ENCODE measurements around the gene PRAME. TPM values are rescaled to one million over a fixed set of nuclear protein-coding genes. Genes with fewer than 3 reads are reported as not detected.

The PRAME gene
- total and polyA plus RNA-seq, 2 experiments from 2014 or later: not detected

DNA sequence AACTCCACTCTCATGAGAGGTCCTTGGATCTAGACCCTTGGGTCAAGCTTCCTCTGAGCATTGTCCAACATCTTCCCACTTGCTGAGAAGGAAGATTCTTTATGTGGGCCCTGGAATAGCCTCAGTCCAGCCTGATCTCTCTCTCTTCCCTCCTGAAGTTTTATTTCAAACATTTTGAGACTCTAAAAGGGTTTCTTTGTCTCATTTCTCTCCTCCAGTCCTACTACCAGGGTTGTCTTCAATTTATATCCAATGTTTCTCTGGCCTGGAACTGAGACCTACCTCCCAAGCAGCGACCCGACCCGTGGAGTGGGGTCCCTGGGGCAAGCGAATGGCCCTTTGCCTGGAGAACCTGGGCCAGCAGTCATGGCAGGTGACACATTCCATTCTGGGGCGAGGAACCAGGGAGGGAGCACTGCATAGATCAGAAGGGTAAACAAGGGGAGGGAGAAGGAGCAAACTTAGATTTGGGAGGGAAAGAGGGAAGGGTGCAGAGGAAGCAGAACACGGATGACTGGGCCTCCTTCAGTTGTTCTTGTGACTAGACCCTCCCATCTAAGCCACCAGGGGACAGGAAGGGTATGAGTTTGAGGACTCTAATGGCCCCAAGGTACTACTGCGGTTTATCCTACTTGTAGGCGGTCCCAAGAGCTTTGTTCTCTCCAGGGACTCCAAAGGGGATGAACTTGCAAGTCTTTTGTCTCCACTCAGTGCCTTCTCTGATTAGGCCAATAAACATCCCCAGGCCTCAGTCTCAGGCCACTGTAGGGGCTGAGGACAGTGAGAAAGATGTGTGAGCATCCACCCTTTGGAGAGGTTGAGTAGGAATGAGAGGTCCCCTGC is 14.2 kb upstream of the PRAME start:
- peaks cover 21% of the 10 kb centered on the region for H3K27me3 ChIP-seq
- no peak for DNase-seq (ENCODE audit: low spot score)
- no peak overlapping the region for H3K4me3 ChIP-seq
- 64% methylated on average over 8 of the region's 8 CpGs for WGBS (ENCODE audit: low lambda C conversion rate, missing lambda C conversion rate)
- H3K27ac ChIP-seq: no peak overlapping the region
- H2AFZ ChIP-seq: no peak overlapping the region
- no peak overlapping the region for H3K4me2 ChIP-seq
- H3K36me3 ChIP-seq (replicated peaks; ENCODE audit: insufficient read depth, low read depth): no peaks in the 10 kb centered on the region
- no peaks in the 10 kb centered on the region for H3K79me2 ChIP-seq
- no peaks in the 10 kb centered on the region for H3K9me2 ChIP-seq (replicated peaks; ENCODE audit: insufficient read depth)
- H4K20me1 ChIP-seq (ENCODE audit: insufficient read depth, poor library complexity, severe bottlenecking): no peaks in the 10 kb centered on the region
- no peak for TF ChIP-seq EZH2phosphoT487 (IDR thresholded peaks at IDR 0.05; ENCODE audit: low read depth, severe bottlenecking, unreplicated experiment)
- no peak for TF ChIP-seq EZH2 (IDR thresholded peaks at IDR 0.05; ENCODE audit: borderline replicate concordance)
- TF ChIP-seq, protein P1, sequence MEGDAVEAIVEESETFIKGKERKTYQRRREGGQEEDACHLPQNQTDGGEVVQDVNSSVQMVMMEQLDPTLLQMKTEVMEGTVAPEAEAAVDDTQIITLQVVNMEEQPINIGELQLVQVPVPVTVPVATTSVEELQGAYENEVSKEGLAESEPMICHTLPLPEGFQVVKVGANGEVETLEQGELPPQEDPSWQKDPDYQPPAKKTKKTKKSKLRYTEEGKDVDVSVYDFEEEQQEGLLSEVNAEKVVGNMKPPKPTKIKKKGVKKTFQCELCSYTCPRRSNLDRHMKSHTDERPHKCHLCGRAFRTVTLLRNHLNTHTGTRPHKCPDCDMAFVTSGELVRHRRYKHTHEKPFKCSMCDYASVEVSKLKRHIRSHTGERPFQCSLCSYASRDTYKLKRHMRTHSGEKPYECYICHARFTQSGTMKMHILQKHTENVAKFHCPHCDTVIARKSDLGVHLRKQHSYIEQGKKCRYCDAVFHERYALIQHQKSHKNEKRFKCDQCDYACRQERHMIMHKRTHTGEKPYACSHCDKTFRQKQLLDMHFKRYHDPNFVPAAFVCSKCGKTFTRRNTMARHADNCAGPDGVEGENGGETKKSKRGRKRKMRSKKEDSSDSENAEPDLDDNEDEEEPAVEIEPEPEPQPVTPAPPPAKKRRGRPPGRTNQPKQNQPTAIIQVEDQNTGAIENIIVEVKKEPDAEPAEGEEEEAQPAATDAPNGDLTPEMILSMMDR (IDR thresholded peaks at IDR 0.05; ENCODE audit: poor library complexity): no peak
- no peaks in the 10 kb centered on the region for H3K4me1 ChIP-seq (ENCODE audit: insufficient read depth)
- H3K9me3 ChIP-seq (ENCODE audit: low read depth): no peaks in the 10 kb centered on the region

DNA sequence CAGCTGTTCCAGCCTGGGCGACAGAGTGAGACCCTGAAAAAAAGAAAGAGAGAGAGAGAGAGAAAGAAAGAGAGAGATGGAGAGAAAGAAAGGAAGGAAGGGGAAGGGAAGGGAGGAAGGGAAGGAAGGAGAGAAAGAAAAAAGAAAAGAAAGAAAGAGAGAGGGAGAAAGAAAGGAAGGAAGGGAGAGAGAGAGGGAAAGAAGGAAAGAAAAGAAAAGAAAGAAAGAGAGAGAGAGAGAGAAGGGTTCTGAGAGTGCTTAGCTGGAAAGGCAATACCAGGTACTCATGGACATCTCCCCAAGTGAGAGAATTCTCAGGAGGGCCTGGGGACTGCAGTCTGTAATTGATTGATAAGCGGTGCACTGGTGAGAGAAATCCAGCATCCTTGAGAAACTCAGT is 12.8 kb upstream of the PRAME start:
- H3K27me3 ChIP-seq: peaks cover 28% of the 10 kb centered on the region
- TF ChIP-seq, protein P1 (IDR thresholded peaks at IDR 0.05; ENCODE audit: poor library complexity): no peak
- TF ChIP-seq EZH2 (IDR thresholded peaks at IDR 0.05; ENCODE audit: borderline replicate concordance) (no peak), EZH2phosphoT487 (IDR thresholded peaks at IDR 0.05; ENCODE audit: low read depth, severe bottlenecking, unreplicated experiment) (no peak)
- 96% methylated on average over 2 of the region's 2 CpGs for WGBS (ENCODE audit: low lambda C conversion rate, missing lambda C conversion rate)

DNA sequence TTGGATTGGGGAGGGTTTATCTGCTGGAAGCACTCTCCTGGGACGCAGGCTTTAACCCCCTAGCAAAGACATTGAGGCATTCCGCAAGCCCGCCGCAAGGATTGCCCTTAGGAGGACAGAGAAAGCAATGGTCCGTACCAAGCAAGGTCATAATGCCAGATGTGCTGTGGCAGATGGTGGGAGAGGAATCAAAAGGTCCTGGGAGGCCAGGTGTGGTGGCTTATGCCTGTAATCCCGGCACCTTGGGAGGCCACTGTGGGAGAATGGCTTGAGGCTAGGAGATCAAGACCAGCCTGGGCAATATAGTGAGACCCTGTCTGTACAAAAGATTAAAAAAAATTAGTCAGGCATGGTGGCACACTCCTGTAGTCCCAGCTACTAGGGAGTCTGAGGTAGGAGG is 12.4 kb upstream of the PRAME start:
- Histone ChIP-seq H3K79me2 (no peaks in the 10 kb centered on the region), H3K4me2 (no peak overlapping the region), H3K27ac (no peak overlapping the region), H3K9me3 (ENCODE audit: low read depth) (no peaks in the 10 kb centered on the region), H3K9me2 (replicated peaks; ENCODE audit: insufficient read depth) (no peaks in the 10 kb centered on the region), H2AFZ (no peak overlapping the region), H3K27me3 (peaks cover 28% of the 10 kb centered on the region), H3K4me1 (ENCODE audit: insufficient read depth) (no peaks in the 10 kb centered on the region), H4K20me1 (ENCODE audit: insufficient read depth, poor library complexity, severe bottlenecking) (no peaks in the 10 kb centered on the region), H3K4me3 (no peak overlapping the region), H3K36me3 (replicated peaks; ENCODE audit: insufficient read depth, low read depth) (no peaks in the 10 kb centered on the region)
- no peak for DNase-seq (ENCODE audit: low spot score)
- TF ChIP-seq EZH2phosphoT487 (IDR thresholded peaks at IDR 0.05; ENCODE audit: low read depth, severe bottlenecking, unreplicated experiment): no peak
- TF ChIP-seq EZH2 (IDR thresholded peaks at IDR 0.05; ENCODE audit: borderline replicate concordance): no peak
- TF ChIP-seq, protein P1 (IDR thresholded peaks at IDR 0.05; ENCODE audit: poor library complexity): no peak
- WGBS (ENCODE audit: low lambda C conversion rate, missing lambda C conversion rate): 76% methylated on average over 6 of the region's 6 CpGs

More for the DNA sequence above, 12.8 kb upstream of the PRAME start:
- no peak overlapping the region for H3K27ac ChIP-seq
- no peak overlapping the region for H2AFZ ChIP-seq
- H3K4me1 ChIP-seq (ENCODE audit: insufficient read depth): no peaks in the 10 kb centered on the region
- DNase-seq (ENCODE audit: low spot score): no peak
- no peak overlapping the region for H3K4me3 ChIP-seq
- H3K9me2 ChIP-seq (replicated peaks; ENCODE audit: insufficient read depth): no peaks in the 10 kb centered on the region
- no peaks in the 10 kb centered on the region for H3K79me2 ChIP-seq
- no peak overlapping the region for H3K4me2 ChIP-seq
- H3K9me3 ChIP-seq (ENCODE audit: low read depth): no peaks in the 10 kb centered on the region
- no peaks in the 10 kb centered on the region for H4K20me1 ChIP-seq (ENCODE audit: insufficient read depth, poor library complexity, severe bottlenecking)
- no peaks in the 10 kb centered on the region for H3K36me3 ChIP-seq (replicated peaks; ENCODE audit: insufficient read depth, low read depth)

Data from hepatocyte (in vitro differentiated cells).